A673 (cell line): ENCODE data around the gene USP9X. TPM values are rescaled to one million over a fixed set of nuclear protein-coding genes. Genes with fewer than 3 reads are reported as not detected.
A peak's percentile ranks its signal among the peaks of the same experiment; 100 is the strongest.

ENCODE experiments used
- BruUV-seq: library from RNA; stranded (reverse); fragments of 400-500 nt; replicated peaks from 2 replicates; lab custom pipeline; 2021; lab: Mats Ljungman, UMichigan
- CTCF ChIA-PET: fragments of 300-600 bp; sonication (Branson Sonifier 250); formaldehyde crosslinking; loops from one replicate; lab custom pipeline; 2022; ENCODE audit warnings: antibody characterized with exemption; lab: Charles Lee
- POLR2A ChIA-PET: fragments of 300-600 bp; sonication (Branson Sonifier 250); formaldehyde crosslinking; loops from one replicate; lab custom pipeline; 2022; ENCODE audit warnings: antibody characterized with exemption; ENCODE audit not compliant: low non-redundant PET; lab: Charles Lee
- DNase-seq: peaks from one replicate; pipeline ENCODE4 v3.0.0-alpha.2; 2015; ENCODE audit warnings: low spot score
- H3K27ac ChIP-seq: fragments of 200-600 bp; sonication (generic); 2 replicates; pipeline ENCODE4 v1.5.1; 2016; ENCODE audit warnings: mixed run types, low read depth, mild to moderate bottlenecking, mixed read lengths, antibody characterized with exemption, low read length; ENCODE audit not compliant: poor library complexity, severe bottlenecking
- H3K27me3 ChIP-seq: fragments of 200-600 bp; sonication (generic); replicated peaks from 2 replicates; pipeline ENCODE4 v1.6.1; 2017; ENCODE audit warnings: mixed run types, low read depth, mild to moderate bottlenecking, mixed read lengths, antibody characterized with exemption, low read length; ENCODE audit not compliant: insufficient read depth, poor library complexity
- H3K36me3 ChIP-seq: fragments of 200-600 bp; sonication (generic); 2 replicates; pipeline ENCODE4 v1.6.1; 2016; ENCODE audit warnings: mixed run types, mild to moderate bottlenecking, mixed read lengths, antibody characterized with exemption, low read length; ENCODE audit not compliant: insufficient read depth, poor library complexity, severe bottlenecking
- H3K4me1 ChIP-seq: fragments of 200-600 bp; sonication (generic); 2 replicates; pipeline ENCODE4 v1.6.1; 2017; ENCODE audit warnings: mixed run types, mild to moderate bottlenecking, mixed read lengths, antibody characterized with exemption, low read length; ENCODE audit not compliant: insufficient read depth, poor library complexity, severe bottlenecking
- H3K4me3 ChIP-seq: fragments of 200-600 bp; sonication (generic); 2 replicates; pipeline ENCODE4 v1.5.1; 2016; ENCODE audit warnings: low read depth, mixed run types, mild to moderate bottlenecking, mixed read lengths, low read length; ENCODE audit not compliant: poor library complexity, severe bottlenecking
- H3K9me3 ChIP-seq: fragments of 200-600 bp; sonication (generic); 2 replicates; pipeline ENCODE4 v1.6.1; 2016; ENCODE audit warnings: mixed run types, low read depth, mild to moderate bottlenecking, mixed read lengths, antibody characterized with exemption, low read length; ENCODE audit not compliant: poor library complexity, severe bottlenecking
- CTCF ChIP-seq: fragments of 300-800, 200-600 bp; sonication (generic); conservative IDR thresholded peaks from 2 replicates; pipeline ENCODE4 v1.5.1; 2017; ENCODE audit warnings: low read depth, mild to moderate bottlenecking, antibody characterized with exemption, low read length, moderate library complexity, mixed read lengths
- EZH2 ChIP-seq: fragments of 200-600 bp; sonication (generic); IDR thresholded peaks from 2 replicates; pipeline ENCODE4 v1.6.1; 2017; ENCODE audit warnings: borderline replicate concordance, low read depth, mild to moderate bottlenecking, mixed read lengths, antibody characterized with exemption, low read length; ENCODE audit not compliant: poor library complexity, severe bottlenecking
- intact Hi-C: fragments of 100-400 bp; cut with micrococcal nuclease; formaldehyde crosslinking; loops from one replicate; pipeline ENCODE4 v1.10.0; 2022; ENCODE audit not compliant: unreplicated experiment
- total RNA-seq: library from RNA; stranded (reverse); gene quantifications from 2 replicates; pipeline ENCODE4 v1.2.3, GENCODE V29; 2021

USP9X gene
- total RNA-seq, 1 experiment from 2014 or later: 70.6 TPM

- Histone ChIP-seq H3K4me1 (peaks cover 19% of the 10 kb centered on the region), H3K36me3 (peaks cover 27% of the 10 kb centered on the region), H3K9me3 (no peaks in the 10 kb centered on the region), H3K4me3 (no peak overlapping the region), H3K27me3 (no peaks in the 10 kb centered on the region), H3K27ac (no peak overlapping the region)
- POLR2A ChIA-PET: no interaction called here
- DNase-seq: peak; percentile 17
- no TSS peak for BruUV-seq
- intact Hi-C loops: no loop called here
- CTCF ChIA-PET: no interaction called here
- TF ChIP-seq CTCF (no peak), EZH2 (no peak)
Measured at GRCh38 chrX:41167888-41168287, 82.6 kb downstream of the USP9X start.

GRCh38 chrX:41176263-41176662 is 91.0 kb downstream of the USP9X start:
- H3K9me3 ChIP-seq: no peaks in the 10 kb centered on the region
- H3K4me3 ChIP-seq: no peak overlapping the region
- CTCF ChIA-PET: no interaction called here
- TF ChIP-seq EZH2: no peak
- TF ChIP-seq CTCF: no peak
- intact Hi-C loops: no loop called here
- no peak for DNase-seq
- peaks cover 13% of the 10 kb centered on the region for H3K36me3 ChIP-seq
- H3K27ac ChIP-seq: no peak overlapping the region
- BruUV-seq: no TSS peak
- POLR2A ChIA-PET: no interaction called here
- no peaks in the 10 kb centered on the region for H3K27me3 ChIP-seq
- H3K4me1 ChIP-seq: no peaks in the 10 kb centered on the region

- no peak for TF ChIP-seq CTCF
- TF ChIP-seq EZH2: no peak
- Histone ChIP-seq H3K27me3 (no peaks in the 10 kb centered on the region), H3K4me1 (no peaks in the 10 kb centered on the region), H3K27ac (no peak overlapping the region), H3K36me3 (peaks cover 4% of the 10 kb centered on the region), H3K4me3 (no peak overlapping the region), H3K9me3 (no peaks in the 10 kb centered on the region)
- DNase-seq: no peak
- BruUV-seq: no TSS peak
- ChIA-PET POLR2A (no interaction called here), CTCF (no interaction called here)
- intact Hi-C loops: no loop called here
Measured at GRCh38 chrX:41177297-41177696, 92.1 kb downstream of the USP9X start.
